K562 (cell line): Measurements from ENCODE around the gene ZNF780A. TPM values are rescaled to one million over a fixed set of nuclear protein-coding genes. Genes with fewer than 3 reads are reported as not detected.

Source experiments
- ATF7 ChIP-seq: fragments of 450-650 bp; IDR thresholded peaks from 2 replicates; pipeline ENCODE4 v1.7.1; 2014; ENCODE audit warnings: mild to moderate bottlenecking, moderate library complexity
- CXXC5 ChIP-seq: fragments of 250-450 bp; sonication (Bioruptor Pico); IDR thresholded peaks from 2 replicates; pipeline ENCODE4 v1.8.0; 2022; ENCODE audit warnings: inconsistent platforms, mild to moderate bottlenecking, moderate library complexity
- HNRNPL ChIP-seq: fragments of 200-400 bp; formaldehyde crosslinking; IDR thresholded peaks from 2 replicates; pipeline ENCODE4 v1.6.1; 2017; ENCODE audit warnings: low read depth, mild to moderate bottlenecking, low read length
- ILF3 ChIP-seq: fragments of 450-650 bp; IDR thresholded peaks from 2 replicates; pipeline ENCODE4 v1.6.1; 2018; ENCODE audit warnings: antibody characterized with exemption, mild to moderate bottlenecking, moderate library complexity, borderline replicate concordance
- JUND ChIP-seq, 2 experiments: IDR thresholded peaks; 2 replicates in 1 of 2; 3 replicates in 1 of 2; pipeline ENCODE4 v1.6.1; 2011; ENCODE audit warnings: borderline replicate concordance in 2 of 2, low read depth in 2 of 2, low read length in 2 of 2, improper control_type of control experiment in 1 of 2, missing biosample characterization in 1 of 2, missing genetic modification characterization in 1 of 2, missing genetic modification reagents in 1 of 2
- SIRT6 ChIP-seq: IDR thresholded peaks from one replicate; pipeline ENCODE4 v1.6.1; 2012; ENCODE audit warnings: low read depth, mild to moderate bottlenecking, control low read depth, inconsistent platforms, low read length, moderate library complexity
- SMAD4 ChIP-seq: fragments of 250-450 bp; sonication (Bioruptor Pico); conservative IDR thresholded peaks from 2 replicates; pipeline ENCODE4 v1.8.0; 2021; ENCODE audit warnings: inconsistent platforms, mild to moderate bottlenecking, moderate library complexity
- TCF3 ChIP-seq: sonication (generic); formaldehyde crosslinking; IDR thresholded peaks from 2 replicates; pipeline ENCODE4 v1.4.0; 2020; ENCODE audit warnings: mild to moderate bottlenecking, missing genetic modification reagents
- ZBED1 ChIP-seq: IDR thresholded peaks from 2 replicates; pipeline ENCODE4 v1.6.1; 2014
- ZNF212 ChIP-seq: fragments of 450-650 bp; formaldehyde crosslinking; IDR thresholded peaks from 2 replicates; pipeline ENCODE4 v1.4.0; 2020; ENCODE audit warnings: mild to moderate bottlenecking
- ZNF263 ChIP-seq: sonication (generic); formaldehyde crosslinking; IDR thresholded peaks from 2 replicates; pipeline ENCODE4 v1.8.0; 2022; ENCODE audit warnings: mild to moderate bottlenecking, missing genetic modification reagents, borderline replicate concordance
- polyA plus RNA-seq, 8 experiments: library from polyadenylated mRNA; depleted of rRNA in 4 of 8; stranded (reverse) in 5 of 8; unstranded in 3 of 8; fragments of >200 nt; fragmentation: Nextera tagmentation in 2 of 8; fragmentation: Illumina TruSeq in 1 of 8; extraction: Ambion mirVana in 2 of 8; extraction: Trizol in 1 of 8; gene quantifications; 2 replicates each; pipeline versions ENCODE4 v1.2.1 to v1.2.3, GENCODE V29; 2011 to 2014; ENCODE audit warnings: inconsistent platforms in 1 of 8, missing spikeins in 1 of 8
- total RNA-seq, 7 experiments: library from RNA; depleted of rRNA in 6 of 7; stranded (reverse); fragments of >200 nt in 6 of 7; fragmentation: Illumina TruSeq in 2 of 7; extraction: Trizol in 2 of 7; gene quantifications; 2 replicates each; pipeline versions ENCODE4 v1.2.1 to v1.2.3, GENCODE V29; 2011 to 2021; ENCODE audit warnings: low replicate concordance in 1 of 7
- TF ChIP-seq, protein P1 (sequence below), 2 experiments: fragments of 450-650 bp in 1 of 2; sonication (generic) in 1 of 2; formaldehyde crosslinking in 1 of 2; IDR thresholded peaks; 2 replicates each; pipeline versions ENCODE4 v1.7.1 to v1.9.0; 2016 to 2022; ENCODE audit warnings: inconsistent platforms in 1 of 2, mild to moderate bottlenecking in 1 of 2, missing genetic modification reagents in 1 of 2
- TF ChIP-seq, protein P2 (sequence below), 2 experiments: fragments of 450-650 bp in 1 of 2; sonication (generic) in 1 of 2; formaldehyde crosslinking in 1 of 2; IDR thresholded peaks in 1 of 2; conservative IDR thresholded peaks in 1 of 2; 2 replicates each; pipeline versions ENCODE4 v1.6.1 to v1.8.1; 2016 to 2023; ENCODE audit warnings: mild to moderate bottlenecking in 2 of 2, moderate library complexity in 2 of 2, inconsistent platforms in 1 of 2, missing genetic modification reagents in 1 of 2
- TF ChIP-seq, protein P3 (sequence below), 2 experiments: fragments of 450-650 bp; IDR thresholded peaks; 2 replicates each; pipeline ENCODE4 v1.6.1; 2016

Gene ZNF780A
- total and polyA plus RNA-seq, 9 of the 15 experiments (the other 6 are each of a cell fraction or from before 2014, with no cell fraction given): 11.7 to 36.1 (median 25.8) TPM

DNA sequence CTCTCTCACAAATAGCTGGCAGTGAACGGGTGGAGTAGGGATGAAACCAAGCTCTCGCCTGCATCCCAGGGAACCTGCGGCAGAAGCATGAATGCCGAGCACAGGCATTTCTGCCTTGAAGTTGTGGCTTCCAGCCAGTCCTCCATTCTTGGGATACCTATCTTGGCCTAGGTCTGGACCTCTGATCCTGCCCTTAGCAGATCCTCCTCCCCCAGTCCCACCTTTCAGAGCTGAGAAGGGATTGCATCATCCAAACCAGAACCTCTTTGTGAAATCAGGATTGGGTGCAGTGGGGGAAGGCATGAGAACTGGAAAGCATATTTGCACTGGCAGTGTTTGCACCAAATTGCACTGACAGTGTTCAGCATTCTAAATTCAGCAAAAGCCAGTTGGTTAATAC lies 5.8 kb downstream of the ZNF780A start (continued):
- TF ChIP-seq, protein P1, sequence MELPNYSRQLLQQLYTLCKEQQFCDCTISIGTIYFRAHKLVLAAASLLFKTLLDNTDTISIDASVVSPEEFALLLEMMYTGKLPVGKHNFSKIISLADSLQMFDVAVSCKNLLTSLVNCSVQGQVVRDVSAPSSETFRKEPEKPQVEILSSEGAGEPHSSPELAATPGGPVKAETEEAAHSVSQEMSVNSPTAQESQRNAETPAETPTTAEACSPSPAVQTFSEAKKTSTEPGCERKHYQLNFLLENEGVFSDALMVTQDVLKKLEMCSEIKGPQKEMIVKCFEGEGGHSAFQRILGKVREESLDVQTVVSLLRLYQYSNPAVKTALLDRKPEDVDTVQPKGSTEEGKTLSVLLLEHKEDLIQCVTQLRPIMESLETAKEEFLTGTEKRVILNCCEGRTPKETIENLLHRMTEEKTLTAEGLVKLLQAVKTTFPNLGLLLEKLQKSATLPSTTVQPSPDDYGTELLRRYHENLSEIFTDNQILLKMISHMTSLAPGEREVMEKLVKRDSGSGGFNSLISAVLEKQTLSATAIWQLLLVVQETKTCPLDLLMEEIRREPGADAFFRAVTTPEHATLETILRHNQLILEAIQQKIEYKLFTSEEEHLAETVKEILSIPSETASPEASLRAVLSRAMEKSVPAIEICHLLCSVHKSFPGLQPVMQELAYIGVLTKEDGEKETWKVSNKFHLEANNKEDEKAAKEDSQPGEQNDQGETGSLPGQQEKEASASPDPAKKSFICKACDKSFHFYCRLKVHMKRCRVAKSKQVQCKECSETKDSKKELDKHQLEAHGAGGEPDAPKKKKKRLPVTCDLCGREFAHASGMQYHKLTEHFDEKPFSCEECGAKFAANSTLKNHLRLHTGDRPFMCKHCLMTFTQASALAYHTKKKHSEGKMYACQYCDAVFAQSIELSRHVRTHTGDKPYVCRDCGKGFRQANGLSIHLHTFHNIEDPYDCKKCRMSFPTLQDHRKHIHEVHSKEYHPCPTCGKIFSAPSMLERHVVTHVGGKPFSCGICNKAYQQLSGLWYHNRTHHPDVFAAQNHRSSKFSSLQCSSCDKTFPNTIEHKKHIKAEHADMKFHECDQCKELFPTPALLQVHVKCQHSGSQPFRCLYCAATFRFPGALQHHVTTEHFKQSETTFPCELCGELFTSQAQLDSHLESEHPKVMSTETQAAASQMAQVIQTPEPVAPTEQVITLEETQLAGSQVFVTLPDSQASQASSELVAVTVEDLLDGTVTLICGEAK (IDR thresholded peaks at IDR 0.05): no peak
- TF ChIP-seq, protein P1 (CRISPR knock-in tag; IDR thresholded peaks at IDR 0.05): no peak
- TF ChIP-seq HNRNPL (no peak), TCF3 (CRISPR knock-in tag) (no peak), SIRT6 (no peak), CXXC5 (0 out of 2 replicates have a peak, but pooled peaks have one; percentile 29), ZNF263 (no peak), SMAD4 (CRISPR knock-in tag) (0 out of 2 replicates have a peak, but pooled peaks have one; percentile 41), ATF7 (peak; percentile 69), ZNF212 (CRISPR knock-in tag) (no peak), ZBED1 (no peak), JUND (IDR thresholded peaks at IDR 0.05; ENCODE audit: borderline replicate concordance, low read depth, low read length) (peak; percentile 73), JUND (tag; IDR thresholded peaks at IDR 0.05; ENCODE audit: borderline replicate concordance, low read depth, low read length) (no peak), ILF3 (no peak)
- TF ChIP-seq, protein P2, sequence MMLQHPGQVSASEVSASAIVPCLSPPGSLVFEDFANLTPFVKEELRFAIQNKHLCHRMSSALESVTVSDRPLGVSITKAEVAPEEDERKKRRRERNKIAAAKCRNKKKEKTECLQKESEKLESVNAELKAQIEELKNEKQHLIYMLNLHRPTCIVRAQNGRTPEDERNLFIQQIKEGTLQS (IDR thresholded peaks at IDR 0.05): peak; percentile 94
- TF ChIP-seq, protein P2 (CRISPR knock-in tag; conservative IDR thresholded peaks at IDR 0.05): no peak
- TF ChIP-seq, protein P3, sequence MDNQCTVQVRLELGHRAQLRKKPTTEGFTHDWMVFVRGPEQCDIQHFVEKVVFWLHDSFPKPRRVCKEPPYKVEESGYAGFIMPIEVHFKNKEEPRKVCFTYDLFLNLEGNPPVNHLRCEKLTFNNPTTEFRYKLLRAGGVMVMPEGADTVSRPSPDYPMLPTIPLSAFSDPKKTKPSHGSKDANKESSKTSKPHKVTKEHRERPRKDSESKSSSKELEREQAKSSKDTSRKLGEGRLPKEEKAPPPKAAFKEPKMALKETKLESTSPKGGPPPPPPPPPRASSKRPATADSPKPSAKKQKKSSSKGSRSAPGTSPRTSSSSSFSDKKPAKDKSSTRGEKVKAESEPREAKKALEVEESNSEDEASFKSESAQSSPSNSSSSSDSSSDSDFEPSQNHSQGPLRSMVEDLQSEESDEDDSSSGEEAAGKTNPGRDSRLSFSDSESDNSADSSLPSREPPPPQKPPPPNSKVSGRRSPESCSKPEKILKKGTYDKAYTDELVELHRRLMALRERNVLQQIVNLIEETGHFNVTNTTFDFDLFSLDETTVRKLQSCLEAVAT (IDR thresholded peaks at IDR 0.05): no peak
